HepG2 (cell line): ENCODE measurements around the gene MAP3K2. TPM values are rescaled to one million over a fixed set of nuclear protein-coding genes. Genes with fewer than 3 reads are reported as not detected.

ENCODE experiments used
- AHR ChIP-seq: IDR thresholded peaks from 2 replicates; pipeline ENCODE4 v1.6.1; 2018; ENCODE audit warnings: missing genetic modification reagents, missing compliant biosample characterization
- ARNT2 ChIP-seq: sonication (generic); formaldehyde crosslinking; IDR thresholded peaks from 2 replicates; pipeline ENCODE4 v1.8.0; 2022; ENCODE audit warnings: mild to moderate bottlenecking, low read depth, missing genetic modification reagents, moderate library complexity
- BRD4 ChIP-seq: sonication (generic); formaldehyde crosslinking; IDR thresholded peaks from 2 replicates; pipeline ENCODE4 v1.4.0; 2020; ENCODE audit warnings: missing genetic modification reagents
- CBX5 ChIP-seq: sonication (generic); formaldehyde crosslinking; IDR thresholded peaks from 2 replicates; pipeline ENCODE4 v1.4.0; 2020; ENCODE audit warnings: missing genetic modification reagents, borderline replicate concordance
- ERF ChIP-seq: IDR thresholded peaks from 2 replicates; pipeline ENCODE4 v1.6.1; 2018; ENCODE audit warnings: missing biosample characterization, missing genetic modification reagents
- HBP1 ChIP-seq: IDR thresholded peaks from 2 replicates; pipeline ENCODE4 v1.6.1; 2016; ENCODE audit warnings: low read depth, control low read depth
- HIVEP1 ChIP-seq: sonication (generic); formaldehyde crosslinking; IDR thresholded peaks from 2 replicates; pipeline ENCODE4 v1.4.0; 2020; ENCODE audit warnings: mild to moderate bottlenecking, missing genetic modification reagents
- HNRNPLL ChIP-seq: fragments of 200-400 bp; formaldehyde crosslinking; IDR thresholded peaks from 2 replicates; pipeline ENCODE4 v1.6.1; 2017; ENCODE audit warnings: mild to moderate bottlenecking, low read depth, low read length; ENCODE audit not compliant: poor library complexity, severe bottlenecking
- KDM3A ChIP-seq: IDR thresholded peaks from 2 replicates; pipeline ENCODE4 v1.6.1; 2018; ENCODE audit warnings: low read depth, missing compliant biosample characterization
- MED8 ChIP-seq: sonication (generic); formaldehyde crosslinking; IDR thresholded peaks from 2 replicates; pipeline ENCODE4 v1.8.1; 2023; ENCODE audit warnings: mild to moderate bottlenecking, missing genetic modification reagents; ENCODE audit not compliant: insufficient replicate concordance
- MEIS1 ChIP-seq: sonication (generic); formaldehyde crosslinking; IDR thresholded peaks from 2 replicates; pipeline ENCODE4 v1.9.0; 2021; ENCODE audit warnings: mild to moderate bottlenecking, missing genetic modification reagents, moderate library complexity, borderline replicate concordance
- MXI1 ChIP-seq: IDR thresholded peaks from 3 replicates; pipeline ENCODE4 v1.6.1; 2012; ENCODE audit warnings: low read depth, low read length, inconsistent platforms, borderline replicate concordance
- PITX1 ChIP-seq: sonication (generic); formaldehyde crosslinking; IDR thresholded peaks from 2 replicates; pipeline ENCODE4 v1.5.1; 2020; ENCODE audit warnings: mild to moderate bottlenecking, missing genetic modification reagents
- SP140L ChIP-seq: sonication (generic); formaldehyde crosslinking; IDR thresholded peaks from 2 replicates; pipeline ENCODE4 v1.4.0; 2020; ENCODE audit warnings: missing genetic modification reagents, borderline replicate concordance
- SRF ChIP-seq: IDR thresholded peaks from 2 replicates; pipeline ENCODE4 v1.6.1; 2011; ENCODE audit warnings: mild to moderate bottlenecking, low read depth, low read length, moderate library complexity
- SRSF9 ChIP-seq: fragments of 200-400 bp; formaldehyde crosslinking; IDR thresholded peaks from 2 replicates; pipeline ENCODE4 v1.6.1; 2018; ENCODE audit warnings: borderline replicate concordance, mild to moderate bottlenecking, low read depth, low read length; ENCODE audit not compliant: insufficient read depth, poor library complexity, severe bottlenecking
- ZBTB21 ChIP-seq: sonication (generic); formaldehyde crosslinking; IDR thresholded peaks from 2 replicates; pipeline ENCODE4 v1.4.0; 2020; ENCODE audit warnings: missing genetic modification reagents
- ZNF10 ChIP-seq: sonication (generic); formaldehyde crosslinking; IDR thresholded peaks from 2 replicates; pipeline ENCODE4 v1.4.0; 2020; ENCODE audit warnings: mild to moderate bottlenecking, low read depth, missing genetic modification reagents, borderline replicate concordance
- ZNF121 ChIP-seq: sonication (generic); formaldehyde crosslinking; IDR thresholded peaks from 2 replicates; pipeline ENCODE4 v1.5.0; 2020; ENCODE audit warnings: mild to moderate bottlenecking, missing genetic modification reagents
- ZNF263 ChIP-seq: sonication (generic); formaldehyde crosslinking; IDR thresholded peaks from 2 replicates; pipeline ENCODE4 v1.4.0; 2020; ENCODE audit warnings: missing genetic modification reagents
- ZNF441 ChIP-seq: sonication (generic); formaldehyde crosslinking; IDR thresholded peaks from 2 replicates; pipeline ENCODE4 v1.7.0; 2021; ENCODE audit warnings: missing genetic modification reagents, borderline replicate concordance
- ZNF512B ChIP-seq: sonication (generic); formaldehyde crosslinking; IDR thresholded peaks from 2 replicates; pipeline ENCODE4 v1.5.1; 2020; ENCODE audit warnings: missing genetic modification reagents, mild to moderate bottlenecking, borderline replicate concordance
- ZNF607 ChIP-seq: sonication (generic); formaldehyde crosslinking; IDR thresholded peaks from 2 replicates; pipeline ENCODE4 v1.5.1; 2020; ENCODE audit warnings: missing genetic modification reagents, mild to moderate bottlenecking, borderline replicate concordance
- polyA plus RNA-seq, 8 experiments: library from polyadenylated mRNA; depleted of rRNA in 3 of 8; stranded (reverse) in 7 of 8; unstranded in 1 of 8; fragments of >200 nt; fragmentation: Illumina TruSeq in 4 of 8; extraction: Trizol in 4 of 8; gene quantifications; 2 replicates each; pipeline versions ENCODE4 v1.2.1 to v1.2.3, GENCODE V29; 2011 to 2016; ENCODE audit warnings: low read depth in 4 of 8, missing spikeins in 1 of 8, mixed read lengths in 1 of 8; ENCODE audit not compliant: insufficient read depth in 1 of 8
- total RNA-seq, 5 experiments: library from RNA; depleted of rRNA; stranded (reverse); fragments of >200 nt; fragmentation: Illumina TruSeq; extraction: Trizol; gene quantifications; 2 replicates each; pipeline ENCODE4 v1.2.3, GENCODE V29; 2016; ENCODE audit warnings: low read depth in 1 of 5
- TF ChIP-seq, protein P1 (sequence below): sonication (generic); formaldehyde crosslinking; IDR thresholded peaks from 2 replicates; pipeline ENCODE4 v1.8.1; 2023; ENCODE audit warnings: mild to moderate bottlenecking, missing genetic modification reagents

The MAP3K2 gene
- total and polyA plus RNA-seq, 2 of the 13 experiments (the other 11 are each of a cell fraction or from before 2014, with no cell fraction given), result 12.2 to 37.2 TPM

DNA sequence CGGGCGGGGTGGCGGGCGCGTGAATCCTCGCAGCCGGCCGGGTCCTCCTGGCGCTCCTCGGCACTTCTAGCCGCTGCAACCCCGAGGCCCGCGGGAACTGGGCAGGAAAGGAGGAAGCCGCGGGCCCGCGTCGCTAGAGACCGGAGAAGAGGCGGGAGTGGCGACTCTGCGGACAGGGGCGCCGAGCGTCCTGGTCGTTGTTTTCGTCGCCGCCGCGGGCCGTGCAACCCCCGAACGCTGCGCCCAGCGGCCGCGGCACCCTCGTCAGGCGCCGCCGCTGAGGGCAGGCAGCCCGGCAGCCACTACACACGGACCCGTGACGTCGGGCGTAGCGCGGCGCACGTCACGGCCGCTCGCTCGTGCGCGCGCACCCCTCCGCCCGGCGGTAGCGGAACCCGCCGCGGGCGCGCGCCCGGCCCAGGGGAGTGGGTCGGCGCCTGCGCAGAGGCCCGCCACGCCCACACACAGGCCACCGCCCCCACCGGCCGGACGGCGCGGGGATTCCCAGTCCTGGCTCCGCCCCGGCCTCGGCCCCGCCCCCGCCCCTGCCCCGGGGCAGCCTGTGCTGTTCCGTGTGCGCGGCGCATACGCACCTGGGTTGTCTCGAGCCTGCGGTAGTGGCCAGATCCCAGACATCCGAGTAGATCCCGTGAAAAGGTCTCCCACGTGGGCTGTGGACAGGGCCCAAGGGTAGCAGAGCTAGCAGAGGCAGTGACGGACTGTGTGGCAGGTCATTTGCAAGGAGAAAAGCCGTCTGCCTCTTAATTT lies at the start of gene MAP3K2 (continued):
- TF ChIP-seq, protein P1, sequence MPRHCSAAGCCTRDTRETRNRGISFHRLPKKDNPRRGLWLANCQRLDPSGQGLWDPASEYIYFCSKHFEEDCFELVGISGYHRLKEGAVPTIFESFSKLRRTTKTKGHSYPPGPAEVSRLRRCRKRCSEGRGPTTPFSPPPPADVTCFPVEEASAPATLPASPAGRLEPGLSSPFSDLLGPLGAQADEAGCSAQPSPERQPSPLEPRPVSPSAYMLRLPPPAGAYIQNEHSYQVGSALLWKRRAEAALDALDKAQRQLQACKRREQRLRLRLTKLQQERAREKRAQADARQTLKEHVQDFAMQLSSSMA (CRISPR knock-in tag), result no peak
- TF ChIP-seq HNRNPLL, result peak; percentile 74
- 0 out of 2 replicates have a peak, but pooled peaks have one; percentile 14 for TF ChIP-seq HBP1 (CRISPR knock-in tag)
- peak; percentile 89 for TF ChIP-seq HIVEP1 (CRISPR knock-in tag)
- no peak for TF ChIP-seq ZNF512B (CRISPR knock-in tag)
- TF ChIP-seq KDM3A (CRISPR knock-in tag), result peak; percentile 13; the same call in 1 of the 2 replicates
- TF ChIP-seq ZNF263, result peak; percentile 23; the same call in 1 of the 2 replicates
- TF ChIP-seq ZNF441 (CRISPR knock-in tag), result peak; percentile 37; the same call in 1 of the 2 replicates
- peak; percentile 76; the same call in 1 of the 2 replicates for TF ChIP-seq ARNT2 (CRISPR knock-in tag)
- no peak for TF ChIP-seq PITX1
- TF ChIP-seq SRF, result no peak
- no peak for TF ChIP-seq SRSF9
- 0 out of 2 replicates have a peak, but pooled peaks have one; percentile 49 for TF ChIP-seq CBX5 (CRISPR knock-in tag)
- peak; percentile 86 for TF ChIP-seq ZBTB21 (CRISPR knock-in tag)
- TF ChIP-seq BRD4, result peak; percentile 14
- TF ChIP-seq AHR (CRISPR knock-in tag), result 0 out of 2 replicates have a peak, but pooled peaks have one; percentile 11
- peak; percentile 81 for TF ChIP-seq ERF
- no peak for TF ChIP-seq ZNF10 (CRISPR knock-in tag)
- TF ChIP-seq MEIS1 (CRISPR knock-in tag), result no peak; the same call in 1 of the 2 replicates
- TF ChIP-seq ZNF607 (CRISPR knock-in tag), result peak; percentile 49; the same call in 1 of the 2 replicates
- TF ChIP-seq MED8 (CRISPR knock-in tag), result peak; percentile 25
- peak; percentile 87; the same call in 2 of the 3 replicates for TF ChIP-seq MXI1
- TF ChIP-seq SP140L (CRISPR knock-in tag), result no peak
- 0 out of 2 replicates have a peak, but pooled peaks have one; percentile 44 for TF ChIP-seq ZNF121 (CRISPR knock-in tag)
